Activated naive CD4-positive, alpha-beta T cell (primary cell): Measurements from ENCODE around the gene MMP3.

ENCODE experiments used
- DNase-seq, 4 experiments: peaks; one replicate each; lab custom pipeline; 2025; lab: John Stamatoyannopoulos, UW

The MMP3 gene

GRCh38 chr11:102788334-102788995, 54.9 kb downstream of the MMP3 start:
- DNase-seq = no peak
